Limb (tissue), 2 donors: ENCODE measurements around the gene ANTKMT.
"Not testable (repeated sequence)": the region's sequence is repeated elsewhere in the genome, so short reads cannot be mapped to it uniquely, and the experiment has no call there.

Experiments used
- DNase-seq, 2 donors: peaks; one replicate each; pipeline ENCODE4 v3.0.0-alpha.2; 2016; ENCODE audit errors: extremely low spot score in 2 of 2

ANTKMT gene

GRCh38 chr16:698911-699671, 21.9 kb upstream of the ANTKMT start:
- no peak for DNase-seq

- DNase-seq = peak in 1 of 2 donors; percentile 78
These were observed 20.0 kb upstream of the ANTKMT start for GRCh38 chr16:700684-701584.

- DNase-seq = no peak
These were observed 18.6 kb upstream of the ANTKMT start for GRCh38 chr16:702341-702740.

GRCh38 chr16:703406-703805, 17.5 kb upstream of the ANTKMT start:
- no peak for DNase-seq

GRCh38 chr16:704047-704446, 16.9 kb upstream of the ANTKMT start:
- DNase-seq = no peak

- DNase-seq = no peak
These were observed 16.2 kb upstream of the ANTKMT start for GRCh38 chr16:704552-705380.

- peak in 1 of 2 donors; percentile 81 for DNase-seq
These were observed 15.3 kb upstream of the ANTKMT start, which contains the start of gene FBXL16 for GRCh38 chr16:705431-706188. Gene FBXL16 (minus strand): TSS chr16:705801. CDS start chr16:697405, 8,396 bp downstream.

- no peak for DNase-seq
These were observed 14.5 kb upstream of the ANTKMT start for GRCh38 chr16:706189-707061.

GRCh38 chr16:707062-707538, 13.8 kb upstream of the ANTKMT start:
- no peak for DNase-seq

GRCh38 chr16:708019-708418, 12.9 kb upstream of the ANTKMT start:
- DNase-seq = no peak

- no peak for DNase-seq
These were observed 12.0 kb upstream of the ANTKMT start for GRCh38 chr16:708959-709358.

GRCh38 chr16:709566-710499, 11.1 kb upstream of the ANTKMT start:
- DNase-seq = peak; percentile 65 to 89

GRCh38 chr16:710500-711075, 10.4 kb upstream of the ANTKMT start:
- DNase-seq = no peak

GRCh38 chr16:711084-711483, 9.9 kb upstream of the ANTKMT start:
- DNase-seq = no peak

- DNase-seq = peak; percentile 50 to 85
These were observed 9.2 kb upstream of the ANTKMT start for GRCh38 chr16:711548-712320.

- DNase-seq = not testable (repeated sequence)
These were observed 8.2 kb upstream of the ANTKMT start for GRCh38 chr16:712740-713250.

- no peak for DNase-seq
These were observed 6.9 kb upstream of the ANTKMT start for GRCh38 chr16:714079-714478.
